SK-N-DZ (cell line): ENCODE data around the gene RICTOR.

ENCODE experiments used
- DNase-seq: peaks from one replicate; pipeline ENCODE4 v3.0.0-alpha.2; 2015; ENCODE audit warnings: low spot score

The RICTOR gene

DNA sequence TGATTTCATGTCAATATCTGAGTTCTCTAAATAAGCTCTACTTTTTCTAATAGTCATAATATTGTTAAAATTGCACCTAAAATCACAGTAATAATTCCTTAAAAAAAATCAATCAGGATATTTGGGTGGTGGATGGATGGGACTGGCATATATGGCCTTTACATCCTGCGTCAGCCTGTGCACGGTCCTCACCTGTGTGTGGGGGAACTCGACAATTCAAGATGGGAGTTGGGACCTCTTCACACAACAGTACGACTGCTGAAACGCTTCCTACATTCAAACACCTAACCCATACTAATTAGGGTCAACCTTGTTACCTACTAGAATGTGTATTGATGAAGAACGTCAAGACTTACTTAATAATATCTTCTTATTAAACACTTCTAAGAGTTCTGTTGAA is 137.9 kb downstream of the RICTOR start:
- DNase-seq: no peak

DNA sequence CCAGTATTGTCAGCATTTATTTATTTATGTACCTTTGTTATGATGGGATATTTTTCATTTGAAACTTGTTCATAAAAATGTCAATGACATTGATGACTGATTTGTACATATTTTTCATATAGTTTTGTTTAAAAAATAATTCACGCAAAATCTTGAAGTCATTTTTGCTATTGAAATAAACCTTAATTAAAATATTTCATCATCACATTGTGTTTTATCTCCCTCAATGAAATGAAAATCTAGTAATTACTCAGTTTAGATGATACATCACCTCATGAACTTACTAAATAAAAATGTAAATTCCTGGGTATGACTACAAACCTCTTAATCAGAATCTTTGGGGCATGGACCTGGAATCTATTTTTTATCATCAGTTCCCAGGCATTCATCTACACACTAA is 138.8 kb downstream of the RICTOR start:
- DNase-seq: no peak

DNA sequence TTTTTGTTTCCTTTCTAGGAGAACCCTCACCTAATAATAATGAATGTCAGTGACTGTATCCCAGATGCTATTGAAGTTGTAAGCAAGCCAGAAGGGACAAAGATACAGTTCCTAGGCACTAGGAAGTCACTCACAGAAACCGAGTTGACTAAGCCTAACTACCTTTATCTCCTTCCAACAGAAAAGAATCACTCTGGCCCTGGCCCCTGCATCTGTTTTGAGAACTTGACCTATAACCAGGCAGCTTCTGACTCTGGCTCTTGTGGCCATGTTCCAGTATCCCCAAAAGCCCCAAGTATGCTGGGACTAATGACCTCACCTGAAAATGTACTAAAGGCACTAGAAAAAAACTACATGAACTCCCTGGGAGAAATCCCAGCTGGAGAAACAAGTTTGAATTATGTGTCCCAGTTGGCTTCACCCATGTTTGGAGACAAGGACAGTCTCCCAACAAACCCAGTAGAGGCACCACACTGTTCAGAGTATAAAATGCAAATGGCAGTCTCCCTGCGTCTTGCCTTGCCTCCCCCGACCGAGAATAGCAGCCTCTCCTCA is 141.3 kb downstream of the RICTOR start:
- DNase-seq: no peak

DNA sequence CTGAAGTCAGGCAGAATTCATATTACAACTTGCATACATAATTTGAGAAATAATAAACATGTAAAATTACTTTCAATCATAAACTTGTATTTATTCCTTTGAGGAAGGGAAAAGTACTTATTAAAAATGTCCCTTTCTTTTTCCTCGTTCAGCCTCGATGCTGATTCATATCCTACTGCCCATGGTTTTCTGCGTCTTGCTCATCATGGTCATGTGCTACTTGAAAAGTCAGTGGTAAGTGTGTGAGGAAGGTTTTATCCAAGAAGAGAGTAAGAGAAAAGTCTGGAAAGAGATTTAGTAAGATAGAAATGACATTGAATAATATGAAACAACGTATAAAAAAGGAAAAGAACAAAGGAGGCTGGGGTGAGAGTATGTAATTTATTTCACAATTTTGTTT is 142.5 kb downstream of the RICTOR start:
- DNase-seq: no peak

DNA sequence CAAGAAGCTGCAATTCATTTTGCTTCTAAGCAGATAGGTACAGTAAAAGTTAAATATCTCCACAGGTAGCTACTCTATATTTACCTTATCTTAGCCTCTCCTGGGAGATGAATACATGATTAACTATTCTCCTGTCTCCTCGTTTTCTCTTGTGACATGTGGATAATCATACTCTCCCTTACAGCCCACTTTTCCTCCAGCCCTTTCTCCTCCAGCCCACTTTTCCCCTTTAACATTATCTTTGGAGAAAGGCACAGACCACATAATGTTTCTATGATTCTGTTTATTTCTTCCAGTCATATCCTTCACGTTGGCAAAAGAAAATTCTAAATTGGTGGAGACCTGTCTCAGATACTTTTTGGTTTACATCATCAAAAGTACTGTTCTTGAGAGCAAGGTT is 144.4 kb downstream of the RICTOR start:
- DNase-seq: no peak

DNA sequence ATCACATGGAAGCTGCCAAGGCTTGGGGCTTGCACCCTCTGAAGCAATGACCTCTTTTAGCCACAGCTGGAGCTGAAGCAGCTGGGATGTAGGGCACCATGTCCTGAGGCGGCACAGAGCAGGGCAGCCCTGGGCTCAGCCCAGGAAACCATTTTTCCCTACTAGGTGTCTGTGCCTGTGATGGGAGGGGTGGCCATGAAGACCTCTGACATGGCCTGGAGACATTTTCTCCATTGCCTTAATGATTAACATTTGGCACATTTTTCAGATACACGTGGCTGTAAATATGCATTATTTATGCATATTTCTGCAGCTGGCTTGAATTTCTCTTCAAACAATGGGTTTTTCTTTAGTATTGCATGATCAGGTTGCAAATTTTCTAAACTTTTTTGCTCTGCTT is 146.7 kb downstream of the RICTOR start:
- DNase-seq: no peak

DNA sequence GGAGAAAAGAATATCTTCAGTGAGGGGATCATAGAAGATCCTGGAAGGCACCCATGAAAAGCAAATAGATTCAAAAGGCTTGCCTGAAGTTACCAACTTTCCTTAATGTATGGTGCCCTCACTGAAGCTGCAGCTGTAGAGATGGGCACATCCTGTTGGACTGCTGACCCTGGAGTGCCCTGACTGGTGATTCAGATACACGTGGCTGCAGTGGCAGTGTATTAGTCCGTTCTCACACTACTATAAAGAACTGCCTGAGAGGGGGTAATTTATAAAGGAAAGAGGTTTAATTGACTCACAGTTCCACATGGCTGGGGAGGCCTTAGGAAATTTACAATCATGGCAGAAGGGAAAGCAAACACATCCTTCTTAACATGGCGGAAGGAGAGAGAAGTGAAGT is 148.1 kb downstream of the RICTOR start:
- no peak for DNase-seq

DNA sequence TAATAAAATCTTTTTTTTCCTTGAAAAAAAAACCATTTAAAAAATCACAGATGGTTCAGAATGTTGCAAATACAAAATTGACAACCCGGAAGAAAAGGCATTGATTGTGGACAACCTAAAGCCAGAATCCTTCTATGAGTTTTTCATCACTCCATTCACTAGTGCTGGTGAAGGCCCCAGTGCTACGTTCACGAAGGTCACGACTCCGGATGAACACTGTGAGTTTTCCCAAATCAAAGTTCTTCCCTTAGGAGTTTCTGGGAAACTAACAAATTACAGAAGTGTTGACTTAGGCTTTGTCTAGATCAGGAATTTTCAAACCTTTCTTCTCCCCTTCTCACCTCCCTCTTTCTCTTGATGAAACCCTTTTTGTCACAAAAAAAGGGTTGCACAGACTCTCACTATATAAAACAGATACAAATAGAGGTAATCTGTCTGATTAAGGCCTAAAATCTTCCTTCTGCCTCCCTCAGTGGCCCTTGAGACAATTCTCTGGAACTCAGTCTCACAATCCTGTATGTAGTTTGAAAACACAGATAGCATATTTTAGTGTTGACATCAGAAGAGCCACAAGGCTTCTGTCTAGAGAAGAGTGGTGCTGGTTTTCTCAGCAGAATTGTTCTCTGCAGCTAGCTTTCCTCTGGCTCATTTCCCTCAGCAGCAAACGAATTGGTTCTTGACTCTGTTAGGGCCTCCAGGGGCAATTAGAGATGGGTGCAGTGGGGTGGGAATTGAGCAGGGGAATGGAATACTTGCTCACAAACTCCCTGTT is 148.9 kb downstream of the RICTOR start:
- no peak for DNase-seq

DNA sequence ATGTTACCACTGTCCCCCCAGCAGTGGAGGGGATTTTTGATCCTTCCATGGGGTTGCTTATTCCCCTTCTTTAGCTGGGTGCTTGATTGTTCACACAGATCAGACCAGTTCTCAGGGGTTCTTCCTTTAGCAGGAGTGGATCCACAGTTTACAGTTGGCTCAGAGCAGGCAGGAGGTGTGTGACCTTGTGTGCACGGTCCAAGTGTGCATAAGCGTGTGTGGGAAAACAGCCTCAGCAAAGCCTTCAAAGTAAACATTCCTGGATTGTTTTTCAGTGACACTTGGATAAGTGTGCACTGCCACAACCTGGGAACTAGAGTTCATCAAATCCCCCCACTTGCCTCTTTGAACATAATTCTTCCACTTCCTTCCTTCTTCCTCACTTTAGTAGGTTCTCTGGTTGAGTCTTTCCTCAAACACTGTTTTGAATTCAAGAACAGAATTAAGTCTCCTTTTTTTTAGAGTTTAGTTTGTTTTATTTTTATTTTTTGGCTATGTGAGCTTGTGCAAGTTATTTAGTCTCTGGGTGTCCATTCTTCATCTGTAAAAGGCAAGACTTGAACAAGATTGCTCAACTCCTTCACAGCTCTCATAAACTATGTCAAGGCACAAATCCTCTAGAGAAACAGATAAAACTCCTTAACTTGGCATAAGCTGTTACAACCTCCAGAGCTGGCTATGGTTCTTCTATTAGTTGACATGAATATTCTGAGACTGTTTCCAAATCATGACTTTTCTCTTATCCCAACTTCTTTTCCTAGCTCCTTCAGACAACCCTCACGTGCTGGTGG is 150.3 kb downstream of the RICTOR start:
- no peak for DNase-seq

DNA sequence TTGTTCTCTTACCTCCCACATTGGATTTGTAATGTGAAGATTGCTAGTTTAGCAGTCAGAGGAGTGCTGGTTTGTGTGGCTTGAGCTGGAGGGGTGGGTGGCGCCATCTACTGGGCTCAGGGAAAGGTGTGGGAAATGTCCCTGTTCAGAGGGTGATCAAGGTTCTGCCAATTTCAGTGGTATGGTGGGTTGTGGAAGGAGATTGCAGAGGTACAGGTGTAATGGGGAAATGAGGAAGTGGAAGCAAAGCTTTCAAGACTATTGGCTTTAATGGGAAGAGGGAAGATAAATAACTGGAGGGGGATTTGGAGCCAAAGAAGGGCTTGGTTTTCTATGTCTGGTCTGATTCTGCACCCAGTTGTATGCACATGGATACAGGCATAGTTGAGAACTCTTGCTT is 152.0 kb downstream of the RICTOR start:
- peak; percentile 32 for DNase-seq

DNA sequence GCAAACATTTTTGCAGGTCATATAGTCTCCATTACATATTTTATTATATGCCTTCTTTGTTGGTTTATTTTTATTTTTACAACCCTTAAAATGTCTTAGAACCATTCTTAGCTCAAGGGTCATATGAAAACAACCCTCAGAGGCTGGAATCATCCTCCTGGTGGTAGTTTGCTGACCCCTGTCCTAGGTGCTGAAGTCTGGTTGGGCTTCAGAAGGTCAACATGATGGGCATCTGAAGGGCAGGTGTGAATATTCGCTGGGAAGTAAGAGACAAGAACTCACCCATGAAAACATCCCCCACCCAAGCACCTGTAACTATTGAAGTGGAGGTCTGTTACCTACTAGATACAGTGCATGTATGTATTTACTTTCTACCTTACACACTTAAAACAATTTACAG is 153.0 kb downstream of the RICTOR start:
- DNase-seq: no peak

DNA sequence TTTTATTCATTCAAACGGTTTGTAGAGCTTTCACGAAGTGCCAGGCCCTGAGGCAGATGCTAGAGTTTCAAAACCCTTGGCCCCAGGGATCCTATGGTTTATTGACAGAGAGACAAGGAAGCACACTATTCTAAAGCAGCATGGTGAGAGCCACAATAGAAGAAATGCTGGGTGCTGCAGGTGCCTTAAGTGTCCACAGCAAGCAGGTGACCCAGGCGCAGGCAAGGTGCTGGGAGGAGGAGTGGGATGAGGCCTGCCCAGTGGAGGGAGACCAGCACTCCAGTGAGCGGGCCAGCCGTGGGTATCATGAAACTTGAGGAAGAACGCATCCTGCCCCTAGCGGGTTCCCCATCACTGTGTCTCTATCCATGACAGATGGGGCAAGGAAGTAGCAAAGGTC is 157.4 kb downstream of the RICTOR start:
- DNase-seq: no peak

DNA sequence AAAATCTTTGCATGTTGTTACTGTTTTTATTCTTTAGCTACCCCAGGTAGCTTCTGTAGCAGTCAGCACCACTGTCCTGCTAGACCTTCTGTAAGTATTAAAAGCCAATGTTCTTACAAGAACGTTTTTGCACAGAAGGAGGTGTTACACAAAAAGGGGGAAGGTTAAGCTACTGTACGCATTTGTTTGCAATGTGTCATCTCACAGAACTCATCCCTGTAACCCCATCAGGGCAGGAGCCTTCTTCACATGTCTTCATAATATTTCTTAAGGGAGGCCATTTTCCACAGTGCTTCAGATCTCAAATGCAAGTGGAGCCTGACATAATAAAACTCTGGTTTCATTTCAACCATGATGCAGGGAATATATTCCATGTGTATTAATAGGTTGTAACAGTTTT is 160.5 kb downstream of the RICTOR start:
- no peak for DNase-seq

DNA sequence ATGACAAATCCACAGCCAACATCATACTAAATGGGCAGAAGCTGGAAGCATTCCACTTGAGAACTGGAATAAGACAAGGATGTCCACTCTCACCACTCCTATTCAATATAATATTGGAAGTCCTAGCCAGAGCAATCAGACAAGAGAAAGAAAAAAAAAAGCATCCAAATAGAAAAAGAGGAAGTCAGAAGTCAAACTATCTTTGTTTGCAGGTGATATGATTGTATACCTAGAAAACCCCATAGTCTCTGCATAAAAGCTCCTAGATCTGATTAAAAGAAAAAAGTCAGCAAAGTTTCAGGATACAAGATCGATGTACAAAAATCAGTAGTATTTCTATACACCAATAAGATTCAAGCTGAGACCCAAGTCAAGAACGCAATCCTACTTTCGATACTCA is 162.3 kb downstream of the RICTOR start:
- no peak for DNase-seq

DNA sequence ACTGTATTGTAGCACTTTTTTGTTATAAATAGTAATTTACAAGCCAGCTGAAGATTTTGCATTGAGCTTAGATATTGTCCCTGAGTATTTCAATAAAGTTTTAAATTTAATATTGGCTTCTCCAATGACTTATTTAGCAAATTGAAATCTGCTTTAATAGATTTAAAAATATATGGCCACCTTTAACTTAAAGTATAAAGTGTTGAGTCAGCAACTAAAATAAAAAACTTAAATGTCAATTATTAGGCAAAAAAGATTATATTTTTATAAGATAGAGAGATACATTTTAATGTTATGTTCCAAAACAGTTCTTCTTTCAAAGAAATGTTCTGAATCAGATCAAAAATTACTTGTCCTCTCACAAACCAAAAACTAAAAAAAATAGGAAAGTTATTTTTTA is 167.7 kb downstream of the RICTOR start:
- DNase-seq: no peak

DNA sequence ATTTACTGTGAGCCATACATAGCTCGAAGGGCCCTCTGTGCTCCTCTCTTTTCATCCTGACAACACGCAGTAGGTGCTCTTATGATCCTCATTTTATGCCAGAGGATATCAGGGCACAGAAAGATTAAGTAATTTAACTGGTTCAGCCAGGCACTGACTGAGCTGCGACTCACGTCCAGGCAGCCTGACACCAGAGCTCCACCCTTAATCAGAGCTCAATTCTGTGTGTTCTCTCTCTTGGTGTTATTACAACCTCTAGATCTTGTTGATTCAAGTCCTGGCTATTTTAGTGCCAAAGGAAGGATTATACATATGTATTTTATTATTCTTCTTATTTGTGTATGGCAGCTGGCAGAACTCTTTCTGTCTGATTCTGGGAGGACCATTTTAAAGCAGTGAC is 168.7 kb downstream of the RICTOR start:
- DNase-seq: no peak

DNA sequence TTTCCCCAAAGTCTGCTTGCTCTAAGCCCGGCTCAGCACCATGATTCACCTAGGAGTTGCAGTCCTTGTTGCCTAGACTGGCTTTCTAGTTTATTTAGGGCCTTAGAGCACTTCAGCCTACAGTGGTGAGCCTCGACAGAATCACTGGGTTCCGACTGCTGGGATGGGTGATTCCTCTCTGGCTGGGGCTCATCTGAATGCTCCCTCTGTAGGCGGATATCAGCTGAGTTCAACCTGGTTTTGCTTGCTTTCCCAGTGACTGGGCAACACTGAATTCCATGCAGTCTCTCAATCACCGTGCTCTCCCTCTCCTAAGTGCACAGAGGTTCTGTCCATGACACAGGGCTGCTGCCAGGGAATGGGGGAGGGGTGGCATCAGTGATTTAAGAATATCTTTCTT is 174.3 kb downstream of the RICTOR start:
- no peak for DNase-seq

DNA sequence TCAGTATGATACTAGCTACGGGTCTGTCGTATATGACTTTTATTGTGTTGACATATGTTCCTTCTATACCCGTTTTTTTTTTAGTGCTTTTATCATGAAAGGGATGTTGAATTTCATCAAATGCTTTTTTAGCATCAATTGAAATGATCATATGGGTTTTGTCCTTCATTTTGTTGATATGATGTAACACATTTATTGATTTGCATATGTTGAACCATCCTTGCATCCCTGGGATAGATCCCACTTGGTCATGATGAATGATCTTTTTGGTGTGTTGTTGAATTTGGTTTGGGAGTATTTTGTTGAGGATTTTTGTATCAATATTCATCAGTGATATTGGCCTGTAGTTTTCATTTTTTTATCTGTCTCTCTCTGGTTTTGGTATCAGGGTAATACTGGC is 177.4 kb downstream of the RICTOR start:
- no peak for DNase-seq

DNA sequence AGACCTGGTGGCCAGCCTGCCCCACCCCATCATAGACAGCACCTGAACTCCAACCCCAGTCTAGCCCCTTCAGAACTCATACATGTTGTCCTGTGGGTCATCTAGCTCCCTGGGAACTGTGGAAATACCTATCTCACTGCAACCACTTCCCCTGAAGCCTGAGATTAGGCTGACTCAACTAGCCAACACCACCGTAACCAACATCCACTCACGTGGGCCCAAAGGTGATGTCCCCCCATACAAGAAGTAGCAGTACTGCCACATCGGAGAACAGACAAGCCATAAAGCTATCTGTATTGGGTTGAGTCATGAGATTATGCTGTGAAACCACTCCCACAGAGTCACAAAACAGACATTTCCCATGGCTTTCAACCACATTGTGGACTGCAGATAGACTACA is 181.8 kb downstream of the RICTOR start:
- DNase-seq: no peak

DNA sequence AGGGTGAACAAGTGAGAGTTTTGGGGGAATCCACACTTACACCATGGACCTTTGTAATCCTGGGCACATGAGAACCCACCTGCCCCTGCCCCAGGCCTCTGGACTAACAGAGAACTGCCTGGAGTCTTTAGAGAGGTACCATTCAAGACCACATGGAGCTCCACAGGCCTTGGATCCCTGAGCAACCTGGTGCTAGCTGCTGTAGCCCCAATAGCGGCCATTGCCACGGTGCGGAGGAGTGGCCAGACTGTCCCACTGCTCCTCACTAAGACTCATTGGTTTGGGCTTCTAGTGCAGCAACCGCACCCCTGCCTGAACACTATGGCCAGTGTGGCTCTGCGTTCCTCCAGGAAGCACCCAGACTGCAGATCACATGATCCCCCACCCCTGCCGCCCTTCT is 182.6 kb downstream of the RICTOR start:
- DNase-seq: no peak

DNA sequence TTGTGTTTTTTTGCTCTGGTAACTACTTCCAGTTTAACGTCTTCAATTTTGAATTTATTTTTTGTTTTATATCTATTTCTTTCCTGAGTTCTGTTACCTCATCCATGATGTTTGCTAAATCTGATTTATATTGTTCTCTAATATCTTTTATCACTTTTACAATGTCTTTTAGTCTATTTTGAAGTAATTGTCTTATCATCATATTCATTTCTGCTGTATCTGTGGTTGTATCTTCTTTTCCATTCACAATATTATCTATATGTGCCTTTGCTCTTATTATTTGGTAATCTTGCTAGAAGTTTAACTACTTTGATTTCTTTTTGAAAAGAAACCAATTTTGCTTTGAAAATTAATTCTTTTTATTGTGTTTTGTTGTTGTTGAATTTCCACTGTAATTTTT is 184.8 kb downstream of the RICTOR start:
- no peak for DNase-seq

DNA sequence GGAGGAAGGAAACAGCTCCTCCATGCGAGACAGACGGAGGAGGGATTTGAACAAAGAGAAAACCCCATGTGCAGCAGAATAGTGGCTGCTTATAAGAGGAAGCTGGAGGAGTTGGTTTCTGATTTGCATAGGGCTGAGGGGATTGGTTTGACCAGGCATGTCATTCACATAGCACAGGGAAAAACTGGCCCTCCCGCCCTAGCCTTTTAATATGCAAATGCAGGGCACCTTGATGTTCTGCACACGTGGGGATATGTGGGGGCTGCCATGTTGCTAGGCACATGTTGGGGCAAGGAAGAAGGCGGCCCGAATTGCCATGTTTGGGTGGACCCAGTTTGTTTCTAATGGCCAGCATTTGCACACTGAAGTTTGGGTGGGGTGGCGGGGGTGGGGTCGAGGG is 186.2 kb downstream of the RICTOR start:
- DNase-seq: no peak
